Neuronal stem cell (in vitro differentiated cells): ENCODE data around the gene PDGFC.

Experiments used
- DNase-seq: peaks from one replicate; pipeline ENCODE4 v3.0.0-alpha.2; 2013; ENCODE audit warnings: low spot score
- H2AFZ ChIP-seq: one replicate; pipeline ENCODE4 v1.6.1; 2013; ENCODE audit warnings: mild to moderate bottlenecking, low read length, inconsistent platforms
- H2AK5ac ChIP-seq: 2 replicates; pipeline ENCODE4 v1.6.1; 2013; ENCODE audit warnings: low read depth, mild to moderate bottlenecking, inconsistent platforms, low read length, moderate library complexity, mixed read lengths
- H2BK120ac ChIP-seq: 2 replicates; pipeline ENCODE4 v1.6.1; 2013; ENCODE audit warnings: low read depth, mild to moderate bottlenecking, inconsistent platforms, low read length, moderate library complexity, mixed read lengths
- H2BK12ac ChIP-seq: one replicate; pipeline ENCODE4 v1.6.1; 2013; ENCODE audit warnings: low read length, inconsistent platforms
- H2BK15ac ChIP-seq: 2 replicates; pipeline ENCODE4 v1.6.1; 2013; ENCODE audit warnings: mild to moderate bottlenecking, low read length, inconsistent platforms, mixed read lengths
- H2BK5ac ChIP-seq: one replicate; pipeline ENCODE4 v1.6.1; 2013; ENCODE audit warnings: inconsistent platforms, mild to moderate bottlenecking, low read length, moderate library complexity
- H3K14ac ChIP-seq: one replicate; pipeline ENCODE4 v1.6.1; 2013; ENCODE audit warnings: low read length, inconsistent platforms
- H3K18ac ChIP-seq: 2 replicates; pipeline ENCODE4 v1.6.1; 2013; ENCODE audit warnings: low read length, inconsistent platforms
- H3K23ac ChIP-seq: 2 replicates; pipeline ENCODE4 v1.6.1; 2013; ENCODE audit warnings: low read depth, mild to moderate bottlenecking, mixed read lengths, low read length, inconsistent platforms; ENCODE audit not compliant: poor library complexity
- H3K27ac ChIP-seq: replicated peaks from 3 replicates; pipeline ENCODE4 v1.5.1; 2013; ENCODE audit warnings: low read length, inconsistent platforms
- H3K27me3 ChIP-seq, 3 experiments: 2 replicates each; pipeline ENCODE4 v1.6.1; 2013; ENCODE audit warnings: low read length in 3 of 3, mild to moderate bottlenecking in 2 of 3, inconsistent platforms in 1 of 3, low read depth in 1 of 3, mixed read lengths in 1 of 3, moderate library complexity in 1 of 3; ENCODE audit not compliant: control insufficient read depth in 3 of 3, insufficient read depth in 3 of 3
- H3K36me3 ChIP-seq, 2 donors: replicated peaks in 1 of 2; 2 replicates each; pipeline ENCODE4 v1.6.1; 2013; ENCODE audit warnings: low read length in 2 of 2; ENCODE audit not compliant: control insufficient read depth in 2 of 2, insufficient read depth in 2 of 2
- H3K4ac ChIP-seq: 2 replicates; pipeline ENCODE4 v1.6.1; 2013; ENCODE audit warnings: inconsistent platforms, mild to moderate bottlenecking, low read length, moderate library complexity
- H3K4me1 ChIP-seq, 2 donors: 1 replicate in 1 of 2; 2 replicates in 1 of 2; pipeline ENCODE4 v1.6.1; 2013; ENCODE audit warnings: low read length in 2 of 2, low read depth in 1 of 2; ENCODE audit not compliant: control insufficient read depth in 2 of 2, insufficient read depth in 1 of 2
- H3K4me2 ChIP-seq: one replicate; pipeline ENCODE4 v1.6.1; 2013; ENCODE audit warnings: mild to moderate bottlenecking, low read length, inconsistent platforms; ENCODE audit not compliant: insufficient read depth, poor library complexity, severe bottlenecking
- H3K4me3 ChIP-seq, 2 donors: 2 replicates each; pipeline ENCODE4 v1.5.1; 2013; ENCODE audit warnings: low read length in 2 of 2, mild to moderate bottlenecking in 2 of 2, inconsistent platforms in 1 of 2, moderate library complexity in 1 of 2
- H3K79me1 ChIP-seq: one replicate; pipeline ENCODE4 v1.6.1; 2013; ENCODE audit warnings: low read depth, mild to moderate bottlenecking, inconsistent platforms, low read length, moderate library complexity
- H3K9ac ChIP-seq: one replicate; pipeline ENCODE4 v1.6.1; 2013; ENCODE audit warnings: mild to moderate bottlenecking, low read depth, low read length, inconsistent platforms; ENCODE audit not compliant: poor library complexity
- H3K9me3 ChIP-seq, 2 donors: replicated peaks in 1 of 2; 2 replicates each; pipeline versions ENCODE3 to v1.6.1; 2013; ENCODE audit warnings: low read length in 2 of 2, mild to moderate bottlenecking in 2 of 2, inconsistent platforms in 1 of 2, low read depth in 1 of 2, mixed read lengths in 1 of 2, moderate library complexity in 1 of 2; ENCODE audit not compliant: control insufficient read depth in 2 of 2, insufficient read depth in 1 of 2
- H4K8ac ChIP-seq: one replicate; pipeline ENCODE4 v1.6.1; 2013; ENCODE audit warnings: low read depth, mild to moderate bottlenecking, inconsistent platforms, low read length, moderate library complexity
- H4K91ac ChIP-seq: one replicate; pipeline ENCODE4 v1.6.1; 2013; ENCODE audit warnings: low read length, low read depth, mild to moderate bottlenecking, inconsistent platforms; ENCODE audit not compliant: poor library complexity
- WGBS, 2 donors: extraction: QIAGEN DNeasy Blood & Tissue Kit; methylation state at CpG; one replicate each; pipeline ENCODE4 v1.1.7; 2013; ENCODE audit warnings: missing lambda C conversion rate in 2 of 2, mixed read lengths in 1 of 2; ENCODE audit not compliant: insufficient read length in 2 of 2, insufficient replicate concordance in 1 of 2; ENCODE audit errors: extremely low coverage in 2 of 2; 5-methylcytosine and 5-hydroxymethylcytosine counted together

Gene PDGFC

DNA sequence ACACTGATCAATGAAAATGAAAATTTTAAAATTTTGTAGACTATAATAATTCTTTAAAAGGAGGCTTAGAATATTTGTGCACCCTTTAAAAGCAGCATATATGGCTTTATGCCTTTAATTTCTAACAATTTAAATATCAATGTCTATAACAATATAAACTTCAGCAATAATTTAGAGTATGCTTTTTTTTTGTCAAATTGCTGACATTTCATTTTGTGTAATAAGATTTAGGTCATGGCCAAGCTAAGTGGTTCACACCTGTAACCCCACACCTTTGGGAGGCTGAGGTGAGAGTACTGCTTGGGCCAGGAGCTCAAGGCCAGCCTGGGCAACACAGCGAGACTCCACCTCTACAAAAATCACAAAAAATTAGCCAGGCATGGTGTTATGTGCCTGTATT, 86.2 kb downstream of the PDGFC start:
- H4K91ac ChIP-seq = no peak overlapping the region
- no peak overlapping the region for H3K23ac ChIP-seq
- H2AK5ac ChIP-seq = no peak overlapping the region
- H2BK120ac ChIP-seq = no peak overlapping the region
- H2BK12ac ChIP-seq = no peak overlapping the region
- H3K4me3 ChIP-seq = no peak overlapping the region
- H3K4me2 ChIP-seq = no peak overlapping the region
- no CpG with 5 or more reads among the region's 1 CpG for WGBS, 2 donors
- no peaks in the 10 kb centered on the region for H3K36me3 ChIP-seq
- no peak overlapping the region for H3K27ac ChIP-seq
- no peak overlapping the region for H2AFZ ChIP-seq
- H3K9me3 ChIP-seq = peaks cover 0 to 10% of the 10 kb centered on the region in 2 donors
- no peak overlapping the region for H3K18ac ChIP-seq
- H4K8ac ChIP-seq = no peak overlapping the region
- no peak overlapping the region for H2BK15ac ChIP-seq
- H3K27me3 ChIP-seq = no peaks in the 10 kb centered on the region
- no peak for DNase-seq
- no peak overlapping the region for H3K4ac ChIP-seq
- no peak overlapping the region for H2BK5ac ChIP-seq
- H3K14ac ChIP-seq = no peak overlapping the region
- H3K9ac ChIP-seq = no peak overlapping the region
- no peaks in the 10 kb centered on the region for H3K79me1 ChIP-seq
- no peaks in the 10 kb centered on the region for H3K4me1 ChIP-seq

DNA sequence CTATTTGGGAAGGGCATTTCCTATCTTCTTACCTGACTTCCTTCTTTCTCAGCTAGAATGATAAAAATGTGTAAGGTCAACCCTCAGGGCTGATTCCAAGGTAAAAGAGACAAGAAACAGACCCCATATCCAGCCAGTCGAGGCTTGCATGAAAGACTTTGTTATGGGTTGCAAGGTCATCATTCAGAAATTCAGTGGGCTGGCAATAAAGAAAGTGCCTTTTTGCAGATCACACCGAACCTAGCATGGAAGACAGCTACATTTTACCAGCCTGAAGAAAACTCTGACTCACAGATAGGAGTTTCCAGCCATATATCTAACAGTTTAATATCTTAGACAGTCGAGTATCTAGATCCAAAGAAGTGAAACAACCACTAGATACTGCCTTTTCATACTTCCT, 87.4 kb downstream of the PDGFC start:
- H2AK5ac ChIP-seq = no peak overlapping the region
- WGBS, 2 donors = no CpG with 5 or more reads among the region's 3 CpGs
- H2BK12ac ChIP-seq = no peak overlapping the region
- H3K36me3 ChIP-seq = no peaks in the 10 kb centered on the region
- H2BK5ac ChIP-seq = no peak overlapping the region
- no peak overlapping the region for H2BK15ac ChIP-seq
- H3K4me3 ChIP-seq = no peak overlapping the region
- no peak overlapping the region for H4K91ac ChIP-seq
- no peak for DNase-seq
- no peak overlapping the region for H4K8ac ChIP-seq
- H2BK120ac ChIP-seq = no peak overlapping the region
- no peak overlapping the region for H3K18ac ChIP-seq
- H3K14ac ChIP-seq = no peak overlapping the region
- H3K23ac ChIP-seq = no peak overlapping the region
- H3K9me3 ChIP-seq = peaks cover 0 to 10% of the 10 kb centered on the region in 2 donors
- no peaks in the 10 kb centered on the region for H3K27me3 ChIP-seq
- H3K27ac ChIP-seq = no peak overlapping the region
- no peaks in the 10 kb centered on the region for H3K79me1 ChIP-seq
- no peak overlapping the region for H2AFZ ChIP-seq
- no peak overlapping the region for H3K9ac ChIP-seq
- no peak overlapping the region for H3K4ac ChIP-seq
- H3K4me2 ChIP-seq = no peak overlapping the region
- no peaks in the 10 kb centered on the region for H3K4me1 ChIP-seq

DNA sequence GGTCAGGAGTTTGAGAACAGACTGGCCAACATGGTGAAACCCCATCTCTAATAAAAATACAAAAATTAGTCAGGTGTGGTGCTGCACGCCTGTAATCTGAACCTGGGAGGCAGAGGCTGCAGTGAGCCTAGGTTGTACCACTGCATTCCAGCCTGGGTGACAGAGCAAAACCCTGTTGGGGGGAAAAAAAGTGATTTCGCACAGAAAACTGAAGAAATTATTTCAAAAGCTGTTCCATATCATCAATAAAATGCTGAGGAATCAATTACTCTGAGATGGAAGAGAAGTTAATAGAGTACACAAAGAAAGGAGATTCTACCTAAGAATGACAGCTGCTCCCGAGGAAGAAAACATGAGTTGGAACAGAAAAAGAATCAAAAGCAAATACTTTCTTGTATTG, 95.9 kb downstream of the PDGFC start:
- no peak for DNase-seq
- H3K23ac ChIP-seq = no peak overlapping the region

DNA sequence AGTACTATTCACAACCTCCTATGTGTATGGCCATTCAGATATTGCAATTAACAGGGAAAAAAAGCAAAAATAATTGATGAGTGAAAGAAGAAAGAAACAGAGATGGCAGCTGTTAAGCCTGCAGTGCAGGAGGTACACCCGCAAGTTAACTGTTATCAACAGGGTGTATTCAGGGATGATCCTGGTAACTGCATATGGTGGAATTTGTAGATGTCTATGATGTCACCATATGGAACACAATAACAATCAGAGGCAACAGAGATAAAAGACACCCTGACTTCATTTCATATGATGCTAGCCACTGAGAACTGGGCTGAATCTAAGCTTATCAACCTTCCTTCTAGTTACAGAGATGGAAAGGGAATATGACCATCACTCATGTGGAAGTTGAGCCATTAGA, 96.5 kb downstream of the PDGFC start:
- Histone ChIP-seq H3K36me3 (no peaks in the 10 kb centered on the region), H3K9me3 (no peaks in the 10 kb centered on the region), H2AFZ (no peak overlapping the region), H4K8ac (no peak overlapping the region), H2AK5ac (no peak overlapping the region), H3K27me3 (no peaks in the 10 kb centered on the region), H2BK12ac (no peak overlapping the region), H3K9ac (no peak overlapping the region), H3K18ac (no peak overlapping the region), H2BK5ac (no peak overlapping the region), H3K4me1 (peaks cover 0 to 5% of the 10 kb centered on the region in 2 donors), H3K79me1 (no peaks in the 10 kb centered on the region), H3K4ac (no peak overlapping the region), H3K4me2 (no peak overlapping the region), H3K14ac (no peak overlapping the region), H3K4me3 (no peak overlapping the region), H2BK15ac (no peak overlapping the region), H3K23ac (no peak overlapping the region), H4K91ac (no peak overlapping the region), H3K27ac (no peak overlapping the region), H2BK120ac (no peak overlapping the region)
- WGBS, 2 donors = no CpG with 5 or more reads among the region's 1 CpG
- DNase-seq = no peak

More for the DNA sequence above, 95.9 kb downstream of the PDGFC start:
- Histone ChIP-seq H2AK5ac (no peak overlapping the region), H3K14ac (no peak overlapping the region), H2BK5ac (no peak overlapping the region), H3K4ac (no peak overlapping the region), H3K18ac (no peak overlapping the region), H3K4me1 (peaks cover 0 to 5% of the 10 kb centered on the region in 2 donors), H3K27me3 (no peaks in the 10 kb centered on the region), H3K4me3 (no peak overlapping the region), H3K27ac (no peak overlapping the region), H3K36me3 (no peaks in the 10 kb centered on the region), H3K79me1 (no peaks in the 10 kb centered on the region), H2BK15ac (no peak overlapping the region), H3K9ac (no peak overlapping the region), H2BK12ac (no peak overlapping the region), H3K9me3 (no peaks in the 10 kb centered on the region), H2BK120ac (no peak overlapping the region), H2AFZ (no peak overlapping the region), H4K91ac (no peak overlapping the region), H4K8ac (no peak overlapping the region), H3K4me2 (no peak overlapping the region)
- no CpG with 5 or more reads among the region's 3 CpGs for WGBS, 2 donors
